ENCODE measurements around the gene INAFM2. TPM values are rescaled to one million over a fixed set of nuclear protein-coding genes. Genes with fewer than 3 reads are reported as not detected.

INAFM2 gene
- total RNA-seq, 4 donors from 2014 or later: 4.0 to 16.5 (median 8.1) TPM

GRCh38 chr15:40358471-40359353 lies 35.2 kb downstream of the INAFM2 start:
- TF ChIP-seq CTCF (IDR thresholded peaks at IDR 0.05; ENCODE audit: low read depth): no peak

GRCh38 chr15:40360015-40360414 lies 36.5 kb downstream of the INAFM2 start:
- no peak for TF ChIP-seq CTCF (IDR thresholded peaks at IDR 0.05; ENCODE audit: low read depth)

GRCh38 chr15:40361640-40362039 lies 38.1 kb downstream of the INAFM2 start:
- no peak for TF ChIP-seq CTCF (IDR thresholded peaks at IDR 0.05; ENCODE audit: low read depth)

GRCh38 chr15:40363611-40364010 lies 40.1 kb downstream of the INAFM2 start:
- TF ChIP-seq CTCF (IDR thresholded peaks at IDR 0.05; ENCODE audit: low read depth): no peak

GRCh38 chr15:40364251-40364650 lies 40.8 kb downstream of the INAFM2 start:
- TF ChIP-seq CTCF (IDR thresholded peaks at IDR 0.05; ENCODE audit: low read depth): no peak

GRCh38 chr15:40365016-40365415 lies 41.5 kb downstream of the INAFM2 start:
- TF ChIP-seq CTCF (IDR thresholded peaks at IDR 0.05; ENCODE audit: low read depth): no peak

GRCh38 chr15:40365624-40366456 lies 42.3 kb downstream of the INAFM2 start:
- no peak for TF ChIP-seq CTCF (IDR thresholded peaks at IDR 0.05; ENCODE audit: low read depth)

Measured in subcutaneous adipose tissue (tissue), 4 donors.